CD14-positive monocyte (primary cell): ENCODE measurements around the gene AP2B1. TPM values are rescaled to one million over a fixed set of nuclear protein-coding genes. Genes with fewer than 3 reads are reported as not detected.

Experiments used
- DNase-seq, 3 donors: peaks; one replicate each; pipeline ENCODE4 v3.0.0-alpha.2; 2011 to 2022
- H2AFZ ChIP-seq: 2 replicates; pipeline ENCODE4 v1.6.0; 2012; ENCODE audit warnings: mild to moderate bottlenecking, low read depth, low read length, inconsistent platforms; ENCODE audit not compliant: insufficient read depth, poor library complexity, severe bottlenecking
- H3K27ac ChIP-seq, 2 donors: 1 replicate in 1 of 2; 2 replicates in 1 of 2; pipeline ENCODE4 v1.5.1; 2012 to 2013; ENCODE audit warnings: low read length in 2 of 2, control low read depth in 1 of 2, inconsistent platforms in 1 of 2, low read depth in 1 of 2, mild to moderate bottlenecking in 1 of 2
- H3K27me3 ChIP-seq, 2 donors: one replicate each; pipeline versions ENCODE4 v1.6.0 to v1.6.1; 2011 to 2013; ENCODE audit warnings: low read length in 2 of 2; ENCODE audit not compliant: control insufficient read depth in 2 of 2, insufficient read depth in 2 of 2
- H3K36me3 ChIP-seq, 2 donors: replicated peaks in 1 of 2; 1 replicate in 1 of 2; 2 replicates in 1 of 2; pipeline versions ENCODE4 v1.5.1 to v1.6.1; 2012 to 2013; ENCODE audit warnings: low read length in 2 of 2, control low read depth in 1 of 2, inconsistent platforms in 1 of 2, mild to moderate bottlenecking in 1 of 2; ENCODE audit not compliant: insufficient read depth in 2 of 2, control insufficient read depth in 1 of 2
- H3K4me1 ChIP-seq, 2 donors: 1 replicate in 1 of 2; 2 replicates in 1 of 2; pipeline versions ENCODE4 v1.5.1 to v1.6.1; 2012 to 2013; ENCODE audit warnings: low read length in 2 of 2, control low read depth in 1 of 2, inconsistent platforms in 1 of 2, mild to moderate bottlenecking in 1 of 2, moderate library complexity in 1 of 2; ENCODE audit not compliant: insufficient read depth in 2 of 2, control insufficient read depth in 1 of 2
- H3K4me2 ChIP-seq: replicated peaks from 2 replicates; pipeline ENCODE3; 2012; ENCODE audit warnings: low read length, moderate library complexity, mild to moderate bottlenecking; ENCODE audit not compliant: poor library complexity, severe bottlenecking; ENCODE audit errors: extremely low read depth
- H3K4me3 ChIP-seq, 3 experiments: fragments of 200-600 bp in 1 of 3; sonication (generic) in 1 of 3; replicated peaks in 1 of 3; 1 replicate in 2 of 3; 2 replicates in 1 of 3; pipeline ENCODE4 v1.5.1; 2011 to 2013; ENCODE audit warnings: low read length in 3 of 3, mild to moderate bottlenecking in 3 of 3, control low read depth in 2 of 3, low read depth in 2 of 3, inconsistent platforms in 1 of 3, moderate library complexity in 1 of 3
- H3K79me2 ChIP-seq: 2 replicates; pipeline ENCODE4 v1.6.0; 2012; ENCODE audit warnings: mild to moderate bottlenecking, control low read depth, inconsistent platforms, low read length, moderate library complexity; ENCODE audit not compliant: insufficient read depth
- H3K9ac ChIP-seq: 2 replicates; pipeline ENCODE4 v1.6.0; 2017; ENCODE audit warnings: low read length, mild to moderate bottlenecking; ENCODE audit not compliant: insufficient read depth, poor library complexity, severe bottlenecking
- H3K9me3 ChIP-seq, 2 donors: replicated peaks in 1 of 2; 1 replicate in 1 of 2; 2 replicates in 1 of 2; pipeline versions ENCODE4 v1.5.1 to v1.6.1; 2012 to 2013; ENCODE audit warnings: low read length in 2 of 2, control low read depth in 1 of 2; ENCODE audit not compliant: control insufficient read depth in 1 of 2, insufficient read depth in 1 of 2
- H4K20me1 ChIP-seq: 2 replicates; pipeline ENCODE4 v1.6.0; 2012; ENCODE audit warnings: mild to moderate bottlenecking, low read length, control low read depth, moderate library complexity; ENCODE audit not compliant: insufficient read depth
- H3K27ac Mint-ChIP-seq, 7 donors: one replicate each; pipeline ENCODE4 v1.8.0; 2020; ENCODE audit warnings: mild to moderate bottlenecking in 7 of 7, mixed read lengths in 7 of 7, moderate library complexity in 6 of 7, inconsistent platforms in 2 of 7
- H3K27me3 Mint-ChIP-seq, 3 donors: one replicate each; pipeline ENCODE4 v1.8.0; 2021 to 2022; ENCODE audit warnings: low read depth in 3 of 3, mild to moderate bottlenecking in 3 of 3, mixed read lengths in 3 of 3, moderate library complexity in 3 of 3, inconsistent platforms in 1 of 3
- H3K36me3 Mint-ChIP-seq, 2 donors: one replicate each; pipeline ENCODE4 v1.8.0; 2020; ENCODE audit warnings: mixed read lengths in 2 of 2, inconsistent platforms in 1 of 2, mild to moderate bottlenecking in 1 of 2
- H3K4me1 Mint-ChIP-seq: one replicate; pipeline ENCODE4 v1.8.0; 2020; ENCODE audit warnings: mild to moderate bottlenecking, mixed read lengths
- H3K4me3 Mint-ChIP-seq, 2 donors: one replicate each; pipeline ENCODE4 v1.8.0; 2020; ENCODE audit warnings: mild to moderate bottlenecking in 2 of 2, mixed read lengths in 2 of 2, moderate library complexity in 1 of 2
- H3K9me3 Mint-ChIP-seq, 7 donors: one replicate each; pipeline ENCODE4 v1.8.0; 2020 to 2022; ENCODE audit warnings: mixed read lengths in 7 of 7, mild to moderate bottlenecking in 6 of 7, moderate library complexity in 6 of 7, inconsistent platforms in 2 of 7
- WGBS: methylation state at CpG from one replicate; pipeline ENCODE4 v1.1.5; 2013; ENCODE audit warnings: missing lambda C conversion rate; ENCODE audit not compliant: insufficient coverage; 5-methylcytosine and 5-hydroxymethylcytosine counted together
- intact Hi-C, 2 donors: fragments of 100-400 bp; cut with micrococcal nuclease; formaldehyde crosslinking; loops; one replicate each; pipeline versions ENCODE4 v1.15.0 to v1.15.1; 2023
- polyA plus RNA-seq, 3 donors: library from polyadenylated mRNA; depleted of rRNA in 1 of 3; unstranded in 2 of 3; stranded (reverse) in 1 of 3; fragments of 300-500 nt in 2 of 3; fragments of >200 nt in 1 of 3; fragmentation: Illumina TruSeq in 2 of 3; gene quantifications; 1 replicate in 2 of 3; 2 replicates in 1 of 3; pipeline ENCODE4 v1.2.3, GENCODE V29; 2012 to 2021
- TF ChIP-seq, protein P1 (sequence below): fragments of 200-600 bp; IDR thresholded peaks from one replicate; pipeline ENCODE4 v1.8.0; 2022; ENCODE audit warnings: antibody characterized with exemption, mild to moderate bottlenecking

Gene AP2B1
- polyA plus RNA-seq, 3 donors, result 28.7 to 44.2 (median 29.4) TPM

DNA sequence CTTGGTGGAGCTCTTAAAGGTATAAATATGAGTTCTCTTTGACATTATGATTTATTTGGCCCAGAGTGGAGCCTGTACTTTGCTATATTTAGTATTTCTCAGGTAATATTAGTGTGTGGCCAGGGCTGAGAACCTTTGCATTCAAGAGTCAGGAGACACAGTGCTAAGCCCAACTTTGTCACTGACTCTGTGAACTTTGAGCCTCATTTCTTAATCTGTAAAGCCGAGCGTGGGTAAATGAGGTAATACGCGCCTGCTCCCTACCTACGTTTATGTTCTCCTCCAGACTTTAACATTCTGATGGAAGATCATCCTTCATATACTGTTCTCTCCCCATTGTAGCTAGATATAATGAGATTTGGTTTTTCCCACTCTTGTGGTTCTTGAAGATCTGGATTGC, 10.5 kb downstream of the AP2B1 start:
- Histone ChIP-seq H3K27ac (no peak overlapping the region), H3K4me2 (no peak overlapping the region), H2AFZ (no peak overlapping the region), H3K27me3 (no peaks in the 10 kb centered on the region), H3K4me1 (no peaks in the 10 kb centered on the region), H3K9ac (no peak overlapping the region), H3K36me3 (peaks cover 76 to 89% of the 10 kb centered on the region in 2 donors), H3K9me3 (no peaks in the 10 kb centered on the region), H4K20me1 (peaks cover 13% of the 10 kb centered on the region), H3K4me3 (no peak overlapping the region), H3K79me2 (peaks cover 16% of the 10 kb centered on the region)
- H3K36me3 Mint-ChIP-seq, result peaks cover 64 to 83% of the 10 kb centered on the region in 2 donors
- TF ChIP-seq, protein P1, sequence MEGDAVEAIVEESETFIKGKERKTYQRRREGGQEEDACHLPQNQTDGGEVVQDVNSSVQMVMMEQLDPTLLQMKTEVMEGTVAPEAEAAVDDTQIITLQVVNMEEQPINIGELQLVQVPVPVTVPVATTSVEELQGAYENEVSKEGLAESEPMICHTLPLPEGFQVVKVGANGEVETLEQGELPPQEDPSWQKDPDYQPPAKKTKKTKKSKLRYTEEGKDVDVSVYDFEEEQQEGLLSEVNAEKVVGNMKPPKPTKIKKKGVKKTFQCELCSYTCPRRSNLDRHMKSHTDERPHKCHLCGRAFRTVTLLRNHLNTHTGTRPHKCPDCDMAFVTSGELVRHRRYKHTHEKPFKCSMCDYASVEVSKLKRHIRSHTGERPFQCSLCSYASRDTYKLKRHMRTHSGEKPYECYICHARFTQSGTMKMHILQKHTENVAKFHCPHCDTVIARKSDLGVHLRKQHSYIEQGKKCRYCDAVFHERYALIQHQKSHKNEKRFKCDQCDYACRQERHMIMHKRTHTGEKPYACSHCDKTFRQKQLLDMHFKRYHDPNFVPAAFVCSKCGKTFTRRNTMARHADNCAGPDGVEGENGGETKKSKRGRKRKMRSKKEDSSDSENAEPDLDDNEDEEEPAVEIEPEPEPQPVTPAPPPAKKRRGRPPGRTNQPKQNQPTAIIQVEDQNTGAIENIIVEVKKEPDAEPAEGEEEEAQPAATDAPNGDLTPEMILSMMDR, result no peak
- no CpG with 5 or more reads among the region's 5 CpGs for WGBS
- no peak for DNase-seq
- intact Hi-C loops, result no loop called here
- H3K27me3 Mint-ChIP-seq, result no peaks in the 10 kb centered on the region
- H3K27ac Mint-ChIP-seq, result no peak overlapping the region
- H3K4me3 Mint-ChIP-seq, result no peak overlapping the region
- no peaks in the 10 kb centered on the region for H3K9me3 Mint-ChIP-seq
- H3K4me1 Mint-ChIP-seq, result no peaks in the 10 kb centered on the region

DNA sequence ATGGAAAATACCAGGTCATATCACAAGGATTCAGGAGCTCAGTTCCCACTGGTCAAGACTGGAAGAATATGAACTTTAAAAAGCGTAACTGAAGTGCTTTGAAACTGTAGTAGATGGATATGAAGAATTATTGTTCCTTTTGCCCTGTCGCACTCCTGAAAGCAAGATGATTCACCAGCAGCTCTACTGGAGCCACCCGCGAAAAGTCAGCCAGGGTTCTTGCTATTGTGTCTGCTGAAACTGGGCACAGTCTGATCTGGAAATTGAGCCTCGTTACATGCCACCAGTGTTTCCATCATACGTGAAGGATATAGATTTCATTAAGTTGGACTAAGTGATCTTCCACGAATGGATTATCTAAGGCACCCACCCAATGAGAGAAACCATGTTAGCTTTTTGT, 16.6 kb downstream of the AP2B1 start:
- no peaks in the 10 kb centered on the region for H3K79me2 ChIP-seq
- no peaks in the 10 kb centered on the region for H3K4me1 ChIP-seq
- H2AFZ ChIP-seq, result no peak overlapping the region
- Mint-ChIP-seq H3K4me1 (no peaks in the 10 kb centered on the region), H3K9me3 (no peaks in the 10 kb centered on the region), H3K27me3 (no peaks in the 10 kb centered on the region), H3K27ac (no peak overlapping the region), H3K36me3 (peaks cover 71 to 91% of the 10 kb centered on the region in 2 donors), H3K4me3 (no peak overlapping the region)
- intact Hi-C loops, result no loop called here
- no peaks in the 10 kb centered on the region for H3K27me3 ChIP-seq
- H4K20me1 ChIP-seq, result no peaks in the 10 kb centered on the region
- TF ChIP-seq, protein P1, result no peak
- H3K4me2 ChIP-seq, result no peak overlapping the region
- no peak overlapping the region for H3K4me3 ChIP-seq
- no peak for DNase-seq
- 96% methylated on average over 3 of the region's 7 CpGs for WGBS
- no peak overlapping the region for H3K27ac ChIP-seq
- H3K9me3 ChIP-seq, result no peaks in the 10 kb centered on the region
- peaks cover 83 to 98% of the 10 kb centered on the region in 2 donors for H3K36me3 ChIP-seq
- no peak overlapping the region for H3K9ac ChIP-seq
